GM19372 (cell line): ENCODE data around the gene ZNF582.

Source experiments
- ATAC-seq: cut with Tn5 transposase; IDR thresholded peaks from one replicate; pipeline ENCODE4 v1.9.1; 2021; ENCODE audit warnings: mild to moderate bottlenecking, low read depth, moderate library complexity; ENCODE audit not compliant: unreplicated experiment

ZNF582 gene

GRCh38 chr19:56393119-56394012 lies at the start of gene ZNF582:
Gene ZNF582, minus strand, starts transcription at chr19:56393534. Its CDS starts 1,782 bp downstream, at chr19:56391752.
- peak; percentile 91 for ATAC-seq

GRCh38 chr19:56441206-56441792 lies 48.0 kb upstream of the ZNF582 start:
- no peak for ATAC-seq

- ATAC-seq, result no peak
Observed at GRCh38 chr19:56423985-56424353, 30.6 kb upstream of the ZNF582 start.

- ATAC-seq, result no peak
Observed at GRCh38 chr19:56423276-56423984, 30.1 kb upstream of the ZNF582 start.

- no peak for ATAC-seq
Observed at GRCh38 chr19:56405062-56405461, 11.7 kb upstream of the ZNF582 start.

- ATAC-seq, result no peak
Observed at GRCh38 chr19:56404705-56405056, 11.3 kb upstream of the ZNF582 start.

- peak; percentile 78 for ATAC-seq
Observed at GRCh38 chr19:56403764-56404704, 10.7 kb upstream of the ZNF582 start, which contains the start of gene ZNF583. Gene ZNF583, plus strand, starts transcription at chr19:56404332. Its CDS starts 2,783 bp downstream, at chr19:56407115.

- ATAC-seq, result no peak
Observed at GRCh38 chr19:56403261-56403660, 9.9 kb upstream of the ZNF582 start.

GRCh38 chr19:56400485-56400884 lies 7.2 kb upstream of the ZNF582 start:
- no peak for ATAC-seq

GRCh38 chr19:56398809-56399208 lies 5.5 kb upstream of the ZNF582 start:
- ATAC-seq, result no peak

GRCh38 chr19:56383826-56384605 lies 9.3 kb downstream of the ZNF582 start:
- no peak for ATAC-seq

- no peak for ATAC-seq
Observed at GRCh38 chr19:56377105-56377924, 16.0 kb downstream of the ZNF582 start.

- ATAC-seq, result no peak
Observed at GRCh38 chr19:56372281-56372680, 21.1 kb downstream of the ZNF582 start.

- no peak for ATAC-seq
Observed at GRCh38 chr19:56369886-56370676, 23.3 kb downstream of the ZNF582 start.

GRCh38 chr19:56367829-56368711 lies 25.3 kb downstream of the ZNF582 start:
- no peak for ATAC-seq

- no peak for ATAC-seq
Observed at GRCh38 chr19:56360841-56361240, 32.5 kb downstream of the ZNF582 start.

GRCh38 chr19:56356944-56357343 lies 36.4 kb downstream of the ZNF582 start:
- no peak for ATAC-seq
